ENCODE data around the gene ROPN1L. TPM values are rescaled to one million over a fixed set of nuclear protein-coding genes. Genes with fewer than 3 reads are reported as not detected.

Gene ROPN1L
- total and polyA plus RNA-seq, 2 of the 13 experiments (the other 11 are each of a cell fraction or from before 2014, with no cell fraction given) = not detected

- TF ChIP-seq EP300 (IDR thresholded peaks at IDR 0.05; ENCODE audit: low read depth in 2 of 2, low read length in 2 of 2) (no peak), EP300 (CRISPR knock-in tag; IDR thresholded peaks at IDR 0.05; ENCODE audit: borderline replicate concordance) (no peak), PAWR (CRISPR knock-in tag; IDR thresholded peaks at IDR 0.05; ENCODE audit: borderline replicate concordance) (no peak), THAP7 (CRISPR knock-in tag; IDR thresholded peaks at IDR 0.05) (0 out of 2 replicates have a peak, but pooled peaks have one; percentile 48), ZNF772 (CRISPR knock-in tag; IDR thresholded peaks at IDR 0.05) (no peak), PHF20 (CRISPR knock-in tag; IDR thresholded peaks at IDR 0.05) (peak; percentile 53; the same call in 1 of the 2 replicates), POGZ (CRISPR knock-in tag; IDR thresholded peaks at IDR 0.05) (no peak), ZNF709 (CRISPR knock-in tag; IDR thresholded peaks at IDR 0.05) (peak; percentile 84), PCBP2 (optimal IDR thresholded peaks at IDR 0.05; ENCODE audit: low read depth, low read length, poor library complexity, severe bottlenecking) (no peak), ZNF770 (CRISPR knock-in tag; IDR thresholded peaks at IDR 0.05) (no peak), MED1 (CRISPR knock-in tag; IDR thresholded peaks at IDR 0.05) (no peak; the same call in 1 of the 2 replicates), TBX3 (IDR thresholded peaks at IDR 0.05; ENCODE audit: borderline replicate concordance) (no peak)
- TF ChIP-seq, protein P1, sequence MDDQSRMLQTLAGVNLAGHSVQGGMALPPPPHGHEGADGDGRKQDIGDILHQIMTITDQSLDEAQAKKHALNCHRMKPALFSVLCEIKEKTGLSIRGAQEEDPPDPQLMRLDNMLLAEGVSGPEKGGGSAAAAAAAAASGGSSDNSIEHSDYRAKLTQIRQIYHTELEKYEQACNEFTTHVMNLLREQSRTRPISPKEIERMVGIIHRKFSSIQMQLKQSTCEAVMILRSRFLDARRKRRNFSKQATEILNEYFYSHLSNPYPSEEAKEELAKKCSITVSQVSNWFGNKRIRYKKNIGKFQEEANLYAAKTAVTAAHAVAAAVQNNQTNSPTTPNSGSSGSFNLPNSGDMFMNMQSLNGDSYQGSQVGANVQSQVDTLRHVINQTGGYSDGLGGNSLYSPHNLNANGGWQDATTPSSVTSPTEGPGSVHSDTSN (CRISPR knock-in tag; IDR thresholded peaks at IDR 0.05; ENCODE audit: borderline replicate concordance) = no peak
- TF ChIP-seq, protein P2, sequence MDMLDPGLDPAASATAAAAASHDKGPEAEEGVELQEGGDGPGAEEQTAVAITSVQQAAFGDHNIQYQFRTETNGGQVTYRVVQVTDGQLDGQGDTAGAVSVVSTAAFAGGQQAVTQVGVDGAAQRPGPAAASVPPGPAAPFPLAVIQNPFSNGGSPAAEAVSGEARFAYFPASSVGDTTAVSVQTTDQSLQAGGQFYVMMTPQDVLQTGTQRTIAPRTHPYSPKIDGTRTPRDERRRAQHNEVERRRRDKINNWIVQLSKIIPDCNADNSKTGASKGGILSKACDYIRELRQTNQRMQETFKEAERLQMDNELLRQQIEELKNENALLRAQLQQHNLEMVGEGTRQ (IDR thresholded peaks at IDR 0.05; ENCODE audit: low read depth, low read length) = no peak
- TF ChIP-seq, protein P2 (CRISPR knock-in tag; IDR thresholded peaks at IDR 0.05; ENCODE audit: borderline replicate concordance) = no peak
- TF ChIP-seq, protein P3, sequence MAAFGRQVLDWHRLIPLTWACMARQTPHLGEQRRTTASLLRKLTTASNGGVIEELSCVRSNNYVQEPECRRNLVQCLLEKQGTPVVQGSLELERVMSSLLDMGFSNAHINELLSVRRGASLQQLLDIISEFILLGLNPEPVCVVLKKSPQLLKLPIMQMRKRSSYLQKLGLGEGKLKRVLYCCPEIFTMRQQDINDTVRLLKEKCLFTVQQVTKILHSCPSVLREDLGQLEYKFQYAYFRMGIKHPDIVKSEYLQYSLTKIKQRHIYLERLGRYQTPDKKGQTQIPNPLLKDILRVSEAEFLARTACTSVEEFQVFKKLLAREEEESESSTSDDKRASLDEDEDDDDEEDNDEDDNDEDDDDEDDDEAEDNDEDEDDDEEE (CRISPR knock-in tag; IDR thresholded peaks at IDR 0.05) = no peak
- TF ChIP-seq, protein P4, sequence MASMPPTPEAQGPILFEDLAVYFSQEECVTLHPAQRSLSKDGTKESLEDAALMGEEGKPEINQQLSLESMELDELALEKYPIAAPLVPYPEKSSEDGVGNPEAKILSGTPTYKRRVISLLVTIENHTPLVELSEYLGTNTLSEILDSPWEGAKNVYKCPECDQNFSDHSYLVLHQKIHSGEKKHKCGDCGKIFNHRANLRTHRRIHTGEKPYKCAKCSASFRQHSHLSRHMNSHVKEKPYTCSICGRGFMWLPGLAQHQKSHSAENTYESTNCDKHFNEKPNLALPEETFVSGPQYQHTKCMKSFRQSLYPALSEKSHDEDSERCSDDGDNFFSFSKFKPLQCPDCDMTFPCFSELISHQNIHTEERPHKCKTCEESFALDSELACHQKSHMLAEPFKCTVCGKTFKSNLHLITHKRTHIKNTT (CRISPR knock-in tag; IDR thresholded peaks at IDR 0.05) = no peak
Measured at GRCh38 chr5:10441083-10441991, at the start of gene ROPN1L (continued).
